GM10847 (cell line): ENCODE results near the gene SFTPA1.

Experiments
- POLR2A ChIP-seq: IDR thresholded peaks from 2 replicates; pipeline ENCODE4 v1.6.1; 2011; ENCODE audit not compliant: insufficient read length; ENCODE audit errors: extremely low read depth

The SFTPA1 gene

DNA sequence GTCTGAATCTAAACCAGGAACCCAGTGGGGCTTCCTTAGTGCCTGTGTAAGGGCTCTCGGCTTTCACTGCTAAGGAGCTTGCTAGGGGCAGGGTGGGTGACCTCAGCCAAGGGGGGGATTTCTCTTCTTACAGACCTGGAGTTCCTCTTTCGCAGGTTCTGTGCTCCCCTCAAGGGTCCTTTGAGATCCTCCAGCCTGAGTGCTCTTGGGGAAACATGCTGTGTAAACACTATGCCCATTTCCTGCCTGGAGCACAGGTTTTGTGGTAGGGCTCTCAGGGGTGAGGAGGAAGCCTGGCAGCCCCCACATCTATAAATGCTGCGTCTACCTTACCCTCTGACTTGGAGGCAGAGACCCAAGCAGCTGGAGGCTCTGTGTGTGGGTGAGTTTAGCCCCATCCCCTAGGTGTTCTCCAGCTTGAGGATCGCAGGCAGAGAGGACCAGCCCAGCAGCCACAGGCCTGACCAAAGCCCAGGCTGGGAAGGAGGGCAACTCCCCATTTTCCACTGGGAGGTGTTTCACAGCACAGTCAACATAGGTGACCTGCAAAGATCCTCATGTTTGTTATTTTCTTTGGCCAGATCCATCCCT lies at the start of gene SFTPA1:
TSS of gene SFTPA1 (plus strand) at position 339 of the 591 bp plus-strand sequence. CDS start 887 bp downstream, outside the sequence.
- no peak for TF ChIP-seq POLR2A

DNA sequence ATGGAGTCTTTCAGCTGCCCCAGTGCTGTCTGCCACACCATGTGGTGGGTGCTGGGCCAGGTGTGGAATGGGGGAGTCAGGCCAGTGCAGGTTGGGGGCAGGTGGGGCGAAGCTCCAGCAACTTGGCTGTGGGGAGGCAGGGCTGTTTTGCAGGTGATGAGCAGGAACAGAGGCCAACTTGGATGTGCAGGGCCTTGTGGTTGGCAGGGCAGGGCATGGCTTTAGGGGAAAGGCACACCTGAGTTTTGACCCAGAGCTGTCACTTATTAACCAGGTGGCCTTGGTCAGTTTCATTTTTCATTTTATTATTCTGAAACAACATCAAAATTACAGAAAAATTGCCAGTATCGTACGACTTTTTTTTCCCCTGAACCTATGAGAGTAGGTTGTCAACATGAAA lies 49.5 kb upstream of the SFTPA1 start:
- TF ChIP-seq POLR2A = no peak

DNA sequence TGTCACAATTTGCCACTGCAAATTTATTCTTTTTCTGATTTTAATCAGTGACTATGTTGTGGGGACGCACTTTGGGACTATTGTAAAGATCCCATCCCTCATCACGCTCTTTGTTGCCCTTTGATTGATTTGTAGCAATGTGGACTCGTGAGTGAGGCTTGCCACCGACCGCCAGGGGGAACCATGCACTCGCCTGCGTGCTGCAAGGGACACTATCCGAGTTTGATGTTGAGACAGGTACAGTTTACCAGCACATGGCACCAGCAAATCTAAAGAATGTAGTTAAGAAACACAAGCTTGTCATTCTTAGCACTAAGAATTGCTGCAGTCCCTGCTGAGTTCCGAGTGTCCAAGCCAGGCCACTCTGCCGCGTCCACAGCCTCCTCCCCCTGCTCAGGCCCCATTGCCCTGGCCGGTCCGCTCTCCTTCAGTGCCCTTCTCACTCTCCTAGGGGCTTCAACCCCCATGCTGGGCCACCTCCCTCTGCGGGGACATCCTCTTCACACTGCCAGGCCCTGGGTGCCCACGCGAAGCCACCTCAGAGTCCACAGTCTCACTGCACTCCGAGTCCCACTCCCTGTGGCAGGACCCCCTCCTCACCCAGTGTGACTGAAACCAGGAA lies 48.5 kb upstream of the SFTPA1 start:
- TF ChIP-seq POLR2A = no peak

DNA sequence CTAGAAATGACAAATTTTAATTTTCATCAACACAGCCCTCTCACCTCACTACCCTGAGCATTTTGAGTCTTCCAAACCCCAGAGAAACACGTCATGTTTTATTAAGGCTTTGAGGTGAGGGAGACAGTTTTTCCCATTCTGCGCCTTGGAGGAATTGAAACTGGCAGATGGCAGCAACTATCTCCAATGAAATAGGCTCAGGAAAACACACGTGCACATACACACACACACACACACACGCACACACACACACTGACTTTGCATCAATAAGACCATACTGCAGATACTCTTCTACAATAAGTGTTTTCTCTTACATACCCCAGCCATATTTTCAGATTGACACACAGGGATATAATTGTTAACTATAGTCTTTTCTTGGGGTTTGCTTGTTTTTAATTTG lies 47.3 kb upstream of the SFTPA1 start:
- no peak for TF ChIP-seq POLR2A

DNA sequence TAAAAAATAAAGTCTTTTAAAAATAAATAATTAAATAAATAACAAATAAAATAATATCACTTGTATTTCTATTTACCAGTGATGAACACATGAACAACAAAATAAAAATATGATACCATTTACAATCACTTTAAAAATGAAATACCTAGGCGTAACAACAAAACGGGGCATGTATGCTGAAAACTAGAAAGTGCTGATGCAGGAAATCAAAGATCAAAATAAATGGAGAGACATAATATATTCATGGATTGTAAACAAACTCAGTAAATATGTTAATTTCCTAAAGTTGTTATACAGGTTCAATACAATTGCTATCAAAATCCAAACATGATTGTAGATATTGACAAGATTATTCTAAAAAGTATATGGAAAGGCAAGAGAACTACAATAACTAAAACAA lies 31.4 kb upstream of the SFTPA1 start:
- no peak for TF ChIP-seq POLR2A

DNA sequence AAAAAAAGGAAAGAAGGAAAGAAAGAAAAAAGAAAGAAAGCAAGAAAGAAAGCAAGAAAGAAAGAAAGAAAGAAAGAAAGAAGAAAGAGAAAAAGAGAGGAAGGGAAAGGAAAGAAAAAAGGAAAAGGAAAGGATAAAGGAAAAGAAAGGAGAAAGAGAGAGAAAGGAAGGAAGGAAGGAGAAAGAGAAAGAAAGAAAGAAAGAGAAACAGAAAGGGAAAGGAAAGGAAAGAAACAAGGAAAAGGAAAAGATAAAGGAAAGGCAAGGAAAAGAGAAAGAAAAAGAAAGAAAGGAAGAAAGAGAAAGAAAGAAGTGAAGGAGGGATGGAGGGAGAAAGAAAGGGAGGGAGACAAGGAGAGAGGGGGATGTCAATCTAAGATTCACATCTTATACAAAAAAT lies 29.7 kb upstream of the SFTPA1 start:
- TF ChIP-seq POLR2A = no peak

DNA sequence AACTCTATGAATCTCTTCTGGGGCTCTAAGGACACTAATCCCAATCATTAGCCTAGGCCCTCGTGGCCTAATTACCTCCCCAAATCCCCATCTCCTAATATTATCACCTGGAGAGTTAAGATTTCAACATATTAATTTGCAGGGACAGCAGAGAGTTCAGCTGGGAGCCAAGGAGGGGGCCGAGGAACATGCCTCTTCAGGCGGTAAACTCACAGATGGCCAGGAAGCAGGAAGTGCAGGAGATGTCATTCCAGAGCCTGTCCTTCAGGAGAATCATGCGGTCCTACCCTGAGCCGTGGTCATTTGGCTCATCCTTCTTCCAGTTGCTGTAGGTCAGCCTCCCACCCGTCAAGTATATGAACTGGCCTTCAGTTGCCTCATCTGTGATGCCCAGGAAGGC lies 28.6 kb upstream of the SFTPA1 start:
- no peak for TF ChIP-seq POLR2A

DNA sequence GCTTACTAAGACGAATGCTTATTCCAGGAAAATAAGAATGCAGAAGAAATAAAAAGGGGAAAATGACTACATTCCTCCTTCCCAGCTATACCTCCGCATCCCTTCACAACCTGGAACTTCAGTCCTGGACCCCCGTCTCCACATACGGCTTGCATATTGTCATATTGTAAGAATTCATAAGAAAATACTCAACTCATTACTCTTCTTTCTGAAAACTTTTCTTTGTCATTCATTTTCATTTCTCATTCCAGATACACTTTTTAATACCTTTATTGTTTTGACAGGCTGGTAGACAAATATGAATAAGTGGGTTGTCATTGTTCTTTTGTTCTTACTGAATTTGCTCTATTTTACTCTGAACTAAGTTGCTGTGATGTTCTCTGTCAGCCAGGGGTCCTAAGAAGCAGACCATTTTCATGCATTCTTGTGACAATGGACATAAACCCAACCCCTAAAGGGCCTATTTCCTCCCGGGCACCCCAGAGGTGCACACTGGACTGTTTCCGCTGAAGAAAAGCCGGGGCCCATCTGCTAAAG lies 27.2 kb upstream of the SFTPA1 start:
- TF ChIP-seq POLR2A = no peak

DNA sequence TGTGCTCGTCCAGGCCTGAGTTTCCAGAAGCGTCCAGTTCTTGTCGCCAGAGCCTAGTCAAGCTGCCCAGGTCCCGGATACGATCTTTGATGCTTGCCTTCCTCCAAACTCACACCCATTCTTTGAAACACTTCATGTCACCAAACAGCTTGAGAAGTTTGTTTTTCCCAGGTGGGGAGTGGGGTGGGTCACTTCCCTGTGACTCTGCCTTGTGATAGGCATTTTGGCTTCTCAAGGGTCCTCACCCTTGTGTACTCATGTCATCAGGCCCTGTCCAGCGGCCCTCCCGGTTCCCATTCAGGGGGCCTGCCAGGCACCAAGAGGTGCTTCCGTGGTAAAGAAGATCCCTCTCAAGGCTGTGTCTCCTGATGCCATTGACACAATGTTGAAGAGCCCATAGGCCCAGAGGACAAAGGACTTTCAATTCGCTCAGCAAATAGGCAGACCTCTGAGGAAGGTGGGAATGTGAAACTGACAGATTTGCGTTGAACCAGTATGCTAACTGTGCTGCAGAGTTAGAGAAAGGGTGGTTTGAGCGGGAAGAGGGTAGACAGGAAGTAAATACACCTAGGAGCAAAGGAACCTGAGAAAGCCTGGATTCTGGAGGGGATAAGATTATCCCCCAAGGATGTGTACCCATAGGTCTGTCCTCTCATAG lies 24.7 kb upstream of the SFTPA1 start:
- no peak for TF ChIP-seq POLR2A

DNA sequence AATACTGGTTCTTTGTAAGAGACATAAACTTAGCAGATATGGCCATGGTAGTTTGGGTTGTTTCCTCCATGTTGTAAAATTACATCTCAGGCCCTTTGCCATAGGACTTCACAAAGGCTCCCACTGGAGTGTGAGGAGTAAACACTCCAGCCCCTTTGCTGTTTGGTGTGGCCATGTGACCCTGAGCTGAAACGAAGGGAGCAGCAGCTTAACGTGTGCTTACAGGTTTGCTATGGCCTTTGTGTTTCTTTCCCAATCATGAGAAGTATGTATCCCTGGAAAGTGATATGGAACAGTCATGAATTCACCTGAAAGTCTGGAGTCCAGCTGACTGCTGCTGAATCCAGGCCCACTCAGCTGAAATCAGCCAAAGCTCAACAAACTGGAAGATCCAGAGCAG lies 23.8 kb upstream of the SFTPA1 start:
- TF ChIP-seq POLR2A = no peak

DNA sequence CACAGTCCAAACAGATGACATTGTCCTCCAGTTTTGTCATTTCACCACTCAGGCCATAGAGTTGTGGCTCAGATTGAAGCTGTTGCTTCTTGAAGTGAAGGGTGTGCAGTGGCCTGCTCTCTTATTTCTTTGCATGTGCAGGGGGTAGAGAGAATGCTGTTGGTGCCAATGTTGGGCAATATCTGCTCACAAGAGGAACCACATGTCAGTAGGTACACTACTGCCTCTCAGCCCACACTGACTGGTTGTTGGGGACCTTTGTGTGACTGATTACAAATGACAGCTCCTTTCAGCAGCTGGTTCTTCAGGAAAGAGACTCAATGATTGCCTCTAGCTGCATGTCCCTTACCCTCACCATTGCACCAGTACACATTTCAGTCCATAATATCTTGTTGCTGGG lies 21.9 kb upstream of the SFTPA1 start:
- TF ChIP-seq POLR2A = no peak

DNA sequence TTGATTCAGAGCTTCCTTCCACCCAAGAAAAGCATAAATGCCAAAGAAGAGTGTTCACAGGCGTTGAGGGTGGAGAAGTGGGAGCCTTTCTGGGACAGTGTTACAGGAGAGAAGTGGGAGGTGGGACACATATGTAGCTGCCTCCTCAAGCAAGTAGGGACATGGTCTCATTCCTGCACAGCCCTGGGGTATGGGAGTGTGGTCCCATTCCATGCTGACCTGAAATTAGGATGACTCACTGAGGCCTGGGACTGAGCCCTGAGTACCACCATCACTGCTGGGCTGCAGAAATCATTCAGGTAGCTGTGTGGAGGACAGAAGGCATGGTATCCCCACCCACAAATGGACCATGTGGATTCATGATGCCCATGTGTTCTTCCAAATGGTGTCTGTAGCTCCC lies 17.4 kb upstream of the SFTPA1 start:
- TF ChIP-seq POLR2A = no peak

DNA sequence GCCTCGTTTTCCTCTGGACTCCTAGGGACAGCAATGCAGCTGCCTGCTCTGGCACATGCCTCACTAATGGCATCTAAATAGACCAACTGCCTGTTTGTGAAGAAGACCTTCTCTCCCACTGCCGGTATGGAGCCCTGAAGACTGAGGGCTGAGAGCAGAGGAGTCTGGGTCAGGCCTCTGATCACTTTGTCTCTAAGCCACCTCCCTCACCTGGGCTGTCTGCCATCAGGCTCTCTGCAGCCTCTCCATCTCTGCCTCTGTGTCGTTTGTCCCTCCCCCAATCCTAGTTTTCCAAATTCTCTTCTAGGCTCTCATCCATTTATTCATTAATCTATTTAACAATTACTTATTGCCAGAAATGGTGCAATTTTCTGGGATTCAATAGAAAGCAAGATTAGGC lies 15.2 kb upstream of the SFTPA1 start:
- no peak for TF ChIP-seq POLR2A

DNA sequence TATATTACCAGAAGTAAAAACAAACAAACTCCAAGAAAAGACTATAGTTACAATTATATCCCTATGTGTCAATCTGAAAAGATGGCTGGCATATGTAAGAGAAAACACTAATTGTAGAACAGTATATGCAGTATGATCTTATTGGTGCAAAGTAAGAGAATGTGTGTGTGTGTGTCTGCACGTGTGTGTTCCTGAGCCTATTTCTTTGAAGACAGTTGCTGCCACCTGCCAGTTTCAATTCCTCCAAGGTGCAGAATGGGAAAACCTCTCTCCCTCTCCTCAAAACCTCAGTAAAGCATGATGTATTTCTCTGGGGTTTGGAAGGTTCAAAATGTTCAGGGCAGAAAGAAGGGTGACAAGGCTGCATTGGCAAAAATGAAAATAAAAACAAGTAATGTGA lies 8.8 kb upstream of the SFTPA1 start:
- no peak for TF ChIP-seq POLR2A

DNA sequence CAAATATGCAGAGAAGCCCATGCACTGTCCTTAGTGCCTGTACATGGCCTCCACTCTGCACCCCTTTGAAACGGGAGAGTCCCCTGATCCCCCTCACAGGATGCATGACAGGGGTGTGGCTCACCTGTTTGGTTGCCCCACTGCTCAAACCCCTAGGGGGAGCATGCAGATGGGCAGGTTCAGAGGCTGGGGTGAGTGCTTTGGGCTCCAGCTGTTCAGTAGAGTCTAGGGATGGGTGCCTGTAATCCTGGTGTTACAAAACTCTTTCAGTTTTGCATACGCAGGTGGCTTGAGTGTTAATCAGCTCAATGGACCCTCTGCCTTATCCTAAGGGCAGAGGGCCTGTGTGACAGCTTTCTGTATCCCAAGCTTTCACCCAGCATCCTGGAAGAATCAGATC lies 7.8 kb upstream of the SFTPA1 start:
- no peak for TF ChIP-seq POLR2A

DNA sequence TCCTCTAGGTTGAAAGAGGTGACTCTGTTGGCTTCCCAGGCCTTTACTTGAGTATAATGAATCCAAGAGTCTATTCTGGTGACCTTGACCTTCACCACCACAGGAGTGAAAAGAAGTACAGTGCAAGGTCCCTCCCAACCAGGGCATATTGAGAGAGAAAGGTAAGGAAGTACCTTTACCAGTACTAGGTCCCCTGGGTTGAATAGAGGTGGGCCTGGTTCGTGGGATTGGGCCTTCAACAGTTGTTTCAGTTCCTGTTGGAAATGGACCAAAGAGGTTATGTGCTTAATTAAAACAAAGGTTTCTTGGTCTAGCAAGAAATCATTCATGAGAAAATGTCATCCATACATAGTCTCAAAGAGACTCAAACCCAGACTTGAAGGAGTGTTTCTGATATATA lies 6.4 kb upstream of the SFTPA1 start:
- TF ChIP-seq POLR2A = no peak
